ENCODE data around the gene KHDC1.
"Not testable (repeated sequence)": the region's sequence is repeated elsewhere in the genome, so short reads cannot be mapped to it uniquely, and the experiment has no call there.

KHDC1 gene

GRCh38 chr6:73262671-73263569, at the start of gene KHDC1:
Gene KHDC1 (minus strand): TSS chr6:73263196. CDS start chr6:73242517, 20,679 bp downstream.
- peak; percentile 77 for DNase-seq (ENCODE audit: low spot score)

- not testable (repeated sequence) for DNase-seq (ENCODE audit: low spot score)
Measured at GRCh38 chr6:73310503-73310845, 47.5 kb upstream of the KHDC1 start.

- peak; percentile 80 for DNase-seq (ENCODE audit: low spot score)
Measured at GRCh38 chr6:73309785-73310502, 46.9 kb upstream of the KHDC1 start.

GRCh38 chr6:73309535-73309784, 46.5 kb upstream of the KHDC1 start:
- DNase-seq (ENCODE audit: low spot score): no peak

GRCh38 chr6:73308712-73309534, 45.9 kb upstream of the KHDC1 start:
- DNase-seq (ENCODE audit: low spot score): peak; percentile 24

GRCh38 chr6:73303773-73304172, 40.8 kb upstream of the KHDC1 start:
- DNase-seq (ENCODE audit: low spot score): not testable (repeated sequence)

GRCh38 chr6:73302339-73302738, 39.3 kb upstream of the KHDC1 start:
- no peak for DNase-seq (ENCODE audit: low spot score)

GRCh38 chr6:73299151-73299971, 36.4 kb upstream of the KHDC1 start:
- DNase-seq (ENCODE audit: low spot score): no peak

DNA sequence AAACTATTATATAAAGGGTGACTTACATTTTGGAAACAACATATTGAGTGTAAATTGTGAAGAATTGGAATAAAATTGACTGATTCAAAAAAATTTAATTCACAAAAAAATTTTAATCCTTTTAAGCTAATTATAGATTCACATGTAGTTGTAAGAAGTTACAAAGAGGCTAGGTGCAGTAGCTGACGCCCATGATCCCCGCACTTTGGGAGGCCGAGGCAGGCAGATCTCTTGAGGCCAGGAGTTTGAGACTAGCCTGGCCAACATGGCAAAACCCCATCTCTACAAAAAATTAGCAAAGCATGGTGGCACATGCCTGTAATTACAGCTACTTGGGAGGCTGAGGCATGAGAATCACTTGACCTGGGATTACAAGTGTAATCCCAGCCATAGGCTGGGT, 30.3 kb upstream of the KHDC1 start:
- DNase-seq (ENCODE audit: low spot score): no peak

DNA sequence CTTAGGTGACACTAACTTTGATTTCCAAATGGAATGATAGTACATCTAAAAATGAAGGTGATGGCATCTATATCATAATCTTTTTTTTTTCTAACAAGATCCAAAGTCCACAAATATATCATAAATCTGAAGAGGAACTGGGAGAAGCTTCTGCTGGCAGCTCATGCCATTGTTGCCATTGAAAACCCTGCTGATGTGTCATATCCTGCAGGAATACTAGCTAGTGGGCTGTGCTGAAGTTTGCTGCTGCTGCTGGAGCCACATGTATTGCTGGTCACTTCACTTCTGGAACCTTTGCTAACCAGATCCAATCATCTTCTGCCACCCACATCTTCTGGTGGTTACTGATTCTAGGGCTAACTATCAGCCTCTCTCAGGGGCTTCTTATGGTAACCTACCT, 27.4 kb upstream of the KHDC1 start:
- DNase-seq (ENCODE audit: low spot score): no peak

DNA sequence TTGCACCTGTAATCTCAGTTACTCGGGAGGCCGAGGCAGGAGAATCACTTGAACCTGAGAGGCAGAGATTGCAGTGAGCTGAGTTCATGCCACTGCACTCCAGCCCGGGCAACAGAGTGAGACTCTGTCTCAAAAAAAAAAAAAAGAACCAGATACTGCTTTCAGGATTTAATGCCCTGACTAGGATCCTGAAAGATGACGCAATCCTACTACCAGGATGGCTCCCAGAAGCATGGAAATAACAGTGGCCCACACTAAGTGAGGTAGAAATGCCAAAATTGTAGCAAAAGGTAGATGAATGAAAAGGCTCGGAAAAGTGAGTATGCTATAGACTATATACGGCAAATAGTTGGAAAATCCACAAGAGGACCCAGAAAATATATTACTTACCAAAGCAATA, 23.8 kb upstream of the KHDC1 start:
- no peak for DNase-seq (ENCODE audit: low spot score)

DNA sequence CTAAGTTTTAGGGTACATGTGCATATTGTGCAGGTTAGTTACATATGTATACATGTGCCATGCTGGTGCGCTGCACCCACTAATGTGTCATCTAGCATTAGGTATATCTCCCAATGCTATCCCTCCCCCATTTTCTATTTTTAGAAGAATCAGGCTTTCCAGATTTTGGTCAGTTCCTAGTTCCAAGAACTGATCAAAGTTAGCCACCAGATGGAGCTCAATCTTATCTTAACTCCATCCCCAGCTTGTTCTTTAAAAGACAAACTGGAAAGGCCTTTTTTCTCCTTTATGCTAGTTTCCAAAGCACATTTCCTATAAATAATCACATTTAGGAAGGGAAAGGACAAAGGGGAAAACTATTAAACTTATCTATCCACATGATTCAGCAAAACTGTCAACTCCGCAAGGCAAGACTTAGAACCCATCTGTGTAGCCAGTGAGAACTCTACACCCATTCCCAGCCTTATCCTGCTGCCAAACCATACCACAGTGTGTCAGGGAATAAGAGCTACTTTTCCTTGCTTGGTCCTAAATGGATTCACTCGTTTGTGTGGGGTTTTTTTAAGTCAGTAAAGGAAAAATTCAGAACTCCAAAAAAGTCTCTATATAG, 22.8 kb upstream of the KHDC1 start:
- no peak for DNase-seq (ENCODE audit: low spot score)

GRCh38 chr6:73282871-73283270, 19.9 kb upstream of the KHDC1 start:
- no peak for DNase-seq (ENCODE audit: low spot score)

GRCh38 chr6:73281684-73282083, 18.7 kb upstream of the KHDC1 start:
- DNase-seq (ENCODE audit: low spot score): not testable (repeated sequence)

DNA sequence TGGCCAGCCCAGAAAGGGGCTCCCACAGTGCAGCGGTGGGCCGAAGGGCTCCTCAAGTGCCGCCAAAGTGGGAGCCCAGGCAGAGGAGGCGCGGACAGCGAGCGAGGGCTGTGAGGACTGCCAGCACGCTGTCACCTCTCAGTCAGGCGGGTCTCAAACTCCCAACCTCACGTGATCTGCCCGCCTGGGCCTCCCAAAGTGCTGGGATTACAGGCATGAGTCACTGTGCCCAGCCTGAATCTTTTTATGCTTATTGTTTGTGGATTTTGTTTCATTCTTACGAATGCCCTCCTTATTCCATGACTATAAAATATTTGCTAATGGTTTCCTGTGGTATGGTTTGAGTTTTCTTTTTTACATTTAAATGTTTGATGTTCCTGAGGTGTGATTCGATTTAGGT, 6.3 kb upstream of the KHDC1 start:
- DNase-seq (ENCODE audit: low spot score): not testable (repeated sequence)

DNA sequence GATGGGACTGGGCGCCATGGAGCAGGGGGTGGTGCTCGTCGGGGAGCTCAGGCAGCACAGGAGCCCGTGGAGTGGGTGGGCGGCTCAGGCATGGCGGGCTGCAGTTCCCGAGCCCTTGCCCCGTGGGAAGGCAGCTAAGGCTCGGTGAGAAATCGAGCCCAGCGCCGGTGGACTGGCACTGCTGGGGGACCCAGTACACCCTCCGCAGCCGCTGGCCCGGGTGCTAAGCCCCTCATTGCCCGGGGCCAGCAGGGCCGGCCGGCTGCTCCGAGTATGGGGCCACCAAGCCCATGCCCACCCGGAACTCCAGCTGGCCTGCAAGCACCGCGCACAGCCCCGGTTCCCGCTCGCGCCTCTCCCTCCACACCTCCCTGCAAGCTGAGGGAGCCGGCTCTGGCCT, 5.9 kb upstream of the KHDC1 start:
- DNase-seq (ENCODE audit: low spot score): not testable (repeated sequence)

GRCh38 chr6:73264446-73264845, 1.4 kb upstream of the KHDC1 start:
- DNase-seq (ENCODE audit: low spot score): no peak

- no peak for DNase-seq (ENCODE audit: low spot score)
Measured at GRCh38 chr6:73263570-73263909, 544 bp upstream of the KHDC1 start.

DNA sequence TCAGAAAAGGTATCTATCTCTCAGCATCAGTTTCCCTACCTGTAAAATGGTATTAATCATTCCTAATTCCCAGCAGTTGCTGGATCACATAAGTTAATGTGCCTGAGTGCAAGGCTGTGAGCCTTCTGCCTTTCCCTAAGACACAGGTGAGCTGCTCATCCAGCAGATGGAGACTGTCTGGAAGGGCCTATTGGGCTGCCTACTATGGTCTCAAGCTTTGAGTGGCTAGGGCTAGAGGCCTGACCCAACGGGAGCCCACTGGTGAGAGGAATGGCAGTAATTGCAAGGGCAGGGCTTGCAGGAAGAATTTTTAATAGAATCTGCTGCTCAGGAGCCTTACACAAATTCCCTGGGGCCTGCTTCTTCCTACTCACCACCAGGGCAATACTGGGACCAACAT, 4.3 kb downstream of the KHDC1 start:
- no peak for DNase-seq (ENCODE audit: low spot score)

DNA sequence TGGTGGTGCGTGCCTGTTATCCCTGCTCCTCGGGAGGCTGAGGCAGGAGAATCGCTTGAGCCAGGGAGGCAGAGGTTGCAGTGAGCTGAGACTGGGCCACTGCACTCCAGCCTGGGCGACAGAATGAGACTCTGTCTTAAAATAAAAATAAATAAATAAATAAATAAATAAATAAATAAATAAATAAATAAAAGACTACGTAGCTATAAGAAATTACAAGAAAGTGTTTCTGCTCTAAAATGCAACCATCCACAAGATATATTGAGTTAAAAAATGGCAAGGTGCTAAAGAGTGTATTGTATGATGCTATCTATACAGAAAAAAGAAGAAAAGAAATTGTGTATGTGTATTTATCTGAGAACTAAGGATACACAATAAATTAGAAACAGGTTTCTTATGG, 8.7 kb downstream of the KHDC1 start:
- DNase-seq (ENCODE audit: low spot score): not testable (repeated sequence)

DNA sequence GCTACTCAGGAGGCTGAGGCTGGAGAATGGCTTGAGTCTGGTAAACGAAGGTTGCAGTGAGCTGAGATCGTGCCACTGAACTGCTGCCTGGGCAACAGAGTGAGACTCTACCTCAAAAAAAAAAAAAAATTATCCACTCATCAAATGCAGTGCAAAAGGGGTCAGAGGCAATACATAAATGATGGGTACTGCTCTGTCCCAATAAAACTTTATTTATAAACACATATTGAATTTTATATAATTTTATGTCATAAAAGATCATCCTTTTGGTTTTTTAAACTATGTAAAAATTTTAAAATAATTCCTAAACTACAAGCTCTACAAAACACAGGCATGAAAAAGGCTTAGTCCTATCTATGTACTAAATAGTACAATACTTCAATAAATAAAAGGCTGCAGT, 10.3 kb downstream of the KHDC1 start:
- no peak for DNase-seq (ENCODE audit: low spot score)

DNA sequence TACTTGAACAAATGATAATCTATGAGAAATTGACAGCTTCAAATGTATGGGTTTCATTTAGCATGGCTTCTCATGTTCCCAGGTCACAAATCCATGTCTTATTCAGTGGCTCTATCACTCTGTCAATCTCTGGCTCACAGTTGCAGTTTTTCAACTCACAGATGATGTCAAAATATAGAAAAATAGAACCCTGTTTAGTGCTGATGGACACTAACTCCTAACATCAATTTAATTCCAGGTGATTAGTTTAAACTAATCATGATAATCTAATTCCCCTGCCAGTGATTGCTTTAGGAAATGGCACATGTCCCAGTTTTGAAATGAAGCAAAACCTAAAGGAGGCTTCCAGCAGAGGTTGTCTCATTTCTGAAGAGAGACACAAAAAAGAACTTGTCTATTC, 13.0 kb downstream of the KHDC1 start:
- no peak for DNase-seq (ENCODE audit: low spot score)

All from germinal center (tissue), 1 donor.